Fibroblast of lung (primary cell): ENCODE measurements around the gene GUCA1A.

Source experiments
- EZH2 ChIP-seq: IDR thresholded peaks from 2 replicates; pipeline ENCODE4 v1.5.1; 2012; ENCODE audit warnings: low read length, control low read depth, mild to moderate bottlenecking; ENCODE audit errors: missing control alignments
- TF ChIP-seq, protein P1 (sequence below), 2 donors: IDR thresholded peaks in 1 of 2; conservative IDR thresholded peaks in 1 of 2; 1 replicate in 1 of 2; 2 replicates in 1 of 2; pipeline ENCODE4 v1.5.1; 2011 to 2012; ENCODE audit warnings: low read length in 2 of 2, control low read depth in 1 of 2, inconsistent platforms in 1 of 2, low read depth in 1 of 2, mild to moderate bottlenecking in 1 of 2

GRCh38 chr6:42154461-42155209 is 18.5 kb upstream of the GUCA1A start:
- TF ChIP-seq, protein P1, sequence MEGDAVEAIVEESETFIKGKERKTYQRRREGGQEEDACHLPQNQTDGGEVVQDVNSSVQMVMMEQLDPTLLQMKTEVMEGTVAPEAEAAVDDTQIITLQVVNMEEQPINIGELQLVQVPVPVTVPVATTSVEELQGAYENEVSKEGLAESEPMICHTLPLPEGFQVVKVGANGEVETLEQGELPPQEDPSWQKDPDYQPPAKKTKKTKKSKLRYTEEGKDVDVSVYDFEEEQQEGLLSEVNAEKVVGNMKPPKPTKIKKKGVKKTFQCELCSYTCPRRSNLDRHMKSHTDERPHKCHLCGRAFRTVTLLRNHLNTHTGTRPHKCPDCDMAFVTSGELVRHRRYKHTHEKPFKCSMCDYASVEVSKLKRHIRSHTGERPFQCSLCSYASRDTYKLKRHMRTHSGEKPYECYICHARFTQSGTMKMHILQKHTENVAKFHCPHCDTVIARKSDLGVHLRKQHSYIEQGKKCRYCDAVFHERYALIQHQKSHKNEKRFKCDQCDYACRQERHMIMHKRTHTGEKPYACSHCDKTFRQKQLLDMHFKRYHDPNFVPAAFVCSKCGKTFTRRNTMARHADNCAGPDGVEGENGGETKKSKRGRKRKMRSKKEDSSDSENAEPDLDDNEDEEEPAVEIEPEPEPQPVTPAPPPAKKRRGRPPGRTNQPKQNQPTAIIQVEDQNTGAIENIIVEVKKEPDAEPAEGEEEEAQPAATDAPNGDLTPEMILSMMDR (conservative IDR thresholded peaks at IDR 0.05 in 1 of 2, IDR thresholded peaks at IDR 0.05 in 1 of 2; ENCODE audit: low read depth in 1 of 2, low read length in 2 of 2) = no peak
- TF ChIP-seq EZH2 = no peak
